K562 (cell line): ENCODE measurements around the gene PHTF2. TPM values are rescaled to one million over a fixed set of nuclear protein-coding genes. Genes with fewer than 3 reads are reported as not detected.

ENCODE experiments used
- ADNP ChIP-seq: fragments of 200-800 bp; sonication (Bioruptor generic); IDR thresholded peaks from 2 replicates; pipeline ENCODE4 v1.6.1; 2016; ENCODE audit warnings: missing genetic modification characterization, missing compliant biosample characterization
- BRF1 ChIP-seq: IDR thresholded peaks from 3 replicates; pipeline ENCODE4 v1.6.1; 2011; ENCODE audit warnings: borderline replicate concordance, mild to moderate bottlenecking; ENCODE audit not compliant: insufficient read length; ENCODE audit errors: extremely low read depth
- FIP1L1 ChIP-seq: fragments of 200-400 bp; formaldehyde crosslinking; IDR thresholded peaks from 2 replicates; pipeline ENCODE4 v1.6.1; 2018; ENCODE audit warnings: mild to moderate bottlenecking, low read depth, low read length; ENCODE audit not compliant: poor library complexity, severe bottlenecking
- FOXA3 ChIP-seq, 2 experiments: fragments of 450-650 bp in 1 of 2; sonication (generic) in 1 of 2; formaldehyde crosslinking; IDR thresholded peaks in 1 of 2; conservative IDR thresholded peaks in 1 of 2; 2 replicates each; pipeline versions ENCODE4 v1.4.0 to v1.8.0; 2020 to 2022; ENCODE audit warnings: mild to moderate bottlenecking in 2 of 2, missing genetic modification reagents in 1 of 2
- HMBOX1 ChIP-seq: sonication (generic); IDR thresholded peaks from 2 replicates; pipeline ENCODE4 v1.6.1; 2016
- NCOR1 ChIP-seq: fragments of 450-650 bp; IDR thresholded peaks from 2 replicates; pipeline ENCODE4 v1.6.1; 2016; ENCODE audit warnings: mild to moderate bottlenecking, moderate library complexity
- NFXL1 ChIP-seq: fragments of 450-650 bp; formaldehyde crosslinking; IDR thresholded peaks from 2 replicates; pipeline ENCODE4 v1.4.0; 2021; ENCODE audit warnings: mild to moderate bottlenecking
- RB1 ChIP-seq: fragments of 450-650 bp; IDR thresholded peaks from 2 replicates; pipeline ENCODE4 v1.6.1; 2017; ENCODE audit warnings: low read depth, mild to moderate bottlenecking
- ZNF592 ChIP-seq: fragments of 450-650 bp; IDR thresholded peaks from 2 replicates; pipeline ENCODE4 v1.6.1; 2017; ENCODE audit warnings: antibody characterized with exemption, mild to moderate bottlenecking
- polyA plus RNA-seq, 8 experiments: library from polyadenylated mRNA; depleted of rRNA in 4 of 8; stranded (reverse) in 5 of 8; unstranded in 3 of 8; fragments of >200 nt; fragmentation: Nextera tagmentation in 2 of 8; fragmentation: Illumina TruSeq in 1 of 8; extraction: Ambion mirVana in 2 of 8; extraction: Trizol in 1 of 8; gene quantifications; 2 replicates each; pipeline versions ENCODE4 v1.2.1 to v1.2.3, GENCODE V29; 2011 to 2014; ENCODE audit warnings: inconsistent platforms in 1 of 8, missing spikeins in 1 of 8
- total RNA-seq, 7 experiments: library from RNA; depleted of rRNA in 6 of 7; stranded (reverse); fragments of >200 nt in 6 of 7; fragmentation: Illumina TruSeq in 2 of 7; extraction: Trizol in 2 of 7; gene quantifications; 2 replicates each; pipeline versions ENCODE4 v1.2.1 to v1.2.3, GENCODE V29; 2011 to 2021; ENCODE audit warnings: low replicate concordance in 1 of 7
- TF ChIP-seq, protein P1 (sequence below), 2 experiments: IDR thresholded peaks in 1 of 2; conservative IDR thresholded peaks in 1 of 2; 2 replicates each; pipeline ENCODE4 v1.6.1; 2016; ENCODE audit warnings: low read depth in 2 of 2, mild to moderate bottlenecking in 1 of 2, missing compliant biosample characterization in 1 of 2, missing genetic modification characterization in 1 of 2, moderate library complexity in 1 of 2
- TF ChIP-seq, protein P2 (sequence below): fragments of 150-350 bp; IDR thresholded peaks from 2 replicates; pipeline ENCODE4 v1.6.1; 2014; ENCODE audit warnings: low read depth, mild to moderate bottlenecking, low read length, borderline replicate concordance

Gene PHTF2
- total and polyA plus RNA-seq, 9 of the 15 experiments (the other 6 are each of a cell fraction or from before 2014, with no cell fraction given): 17.9 to 43.6 (median 25.4) TPM

GRCh38 chr7:77989981-77990566 is 191.5 kb downstream of the PHTF2 start (continued):
- no peak for TF ChIP-seq NFXL1 (CRISPR knock-in tag)
- TF ChIP-seq FIP1L1: no peak
- no peak for TF ChIP-seq BRF1
- peak; percentile 94 for TF ChIP-seq ZNF592
- TF ChIP-seq NCOR1: peak; percentile 47; the same call in 1 of the 2 replicates
- TF ChIP-seq, protein P1, sequence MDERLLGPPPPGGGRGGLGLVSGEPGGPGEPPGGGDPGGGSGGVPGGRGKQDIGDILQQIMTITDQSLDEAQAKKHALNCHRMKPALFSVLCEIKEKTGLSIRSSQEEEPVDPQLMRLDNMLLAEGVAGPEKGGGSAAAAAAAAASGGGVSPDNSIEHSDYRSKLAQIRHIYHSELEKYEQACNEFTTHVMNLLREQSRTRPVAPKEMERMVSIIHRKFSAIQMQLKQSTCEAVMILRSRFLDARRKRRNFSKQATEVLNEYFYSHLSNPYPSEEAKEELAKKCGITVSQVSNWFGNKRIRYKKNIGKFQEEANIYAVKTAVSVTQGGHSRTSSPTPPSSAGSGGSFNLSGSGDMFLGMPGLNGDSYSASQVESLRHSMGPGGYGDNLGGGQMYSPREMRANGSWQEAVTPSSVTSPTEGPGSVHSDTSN (CRISPR knock-in tag; IDR thresholded peaks at IDR 0.05; ENCODE audit: low read depth): no peak
- TF ChIP-seq, protein P1 (tag; conservative IDR thresholded peaks at IDR 0.05; ENCODE audit: low read depth): no peak
- 0 out of 2 replicates have a peak, but pooled peaks have one; percentile 42 for TF ChIP-seq HMBOX1
- TF ChIP-seq RB1: no peak
- no peak for TF ChIP-seq ADNP (tag)
- TF ChIP-seq, protein P2, sequence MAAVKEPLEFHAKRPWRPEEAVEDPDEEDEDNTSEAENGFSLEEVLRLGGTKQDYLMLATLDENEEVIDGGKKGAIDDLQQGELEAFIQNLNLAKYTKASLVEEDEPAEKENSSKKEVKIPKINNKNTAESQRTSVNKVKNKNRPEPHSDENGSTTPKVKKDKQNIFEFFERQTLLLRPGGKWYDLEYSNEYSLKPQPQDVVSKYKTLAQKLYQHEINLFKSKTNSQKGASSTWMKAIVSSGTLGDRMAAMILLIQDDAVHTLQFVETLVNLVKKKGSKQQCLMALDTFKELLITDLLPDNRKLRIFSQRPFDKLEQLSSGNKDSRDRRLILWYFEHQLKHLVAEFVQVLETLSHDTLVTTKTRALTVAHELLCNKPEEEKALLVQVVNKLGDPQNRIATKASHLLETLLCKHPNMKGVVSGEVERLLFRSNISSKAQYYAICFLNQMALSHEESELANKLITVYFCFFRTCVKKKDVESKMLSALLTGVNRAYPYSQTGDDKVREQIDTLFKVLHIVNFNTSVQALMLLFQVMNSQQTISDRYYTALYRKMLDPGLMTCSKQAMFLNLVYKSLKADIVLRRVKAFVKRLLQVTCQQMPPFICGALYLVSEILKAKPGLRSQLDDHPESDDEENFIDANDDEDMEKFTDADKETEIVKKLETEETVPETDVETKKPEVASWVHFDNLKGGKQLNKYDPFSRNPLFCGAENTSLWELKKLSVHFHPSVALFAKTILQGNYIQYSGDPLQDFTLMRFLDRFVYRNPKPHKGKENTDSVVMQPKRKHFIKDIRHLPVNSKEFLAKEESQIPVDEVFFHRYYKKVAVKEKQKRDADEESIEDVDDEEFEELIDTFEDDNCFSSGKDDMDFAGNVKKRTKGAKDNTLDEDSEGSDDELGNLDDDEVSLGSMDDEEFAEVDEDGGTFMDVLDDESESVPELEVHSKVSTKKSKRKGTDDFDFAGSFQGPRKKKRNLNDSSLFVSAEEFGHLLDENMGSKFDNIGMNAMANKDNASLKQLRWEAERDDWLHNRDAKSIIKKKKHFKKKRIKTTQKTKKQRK: no peak
- peak; percentile 20 to 85; a peak in 2 of 4 replicates for TF ChIP-seq FOXA3 (CRISPR knock-in tag; conservative IDR thresholded peaks at IDR 0.05 in 1 of 2, IDR thresholded peaks at IDR 0.05 in 1 of 2)
